TTC549 (cell line): Measurements from ENCODE around the gene TTC16.
"Not testable (repeated sequence)": the region's sequence is repeated elsewhere in the genome, so short reads cannot be mapped to it uniquely, and the experiment has no call there.

Source experiments
- FAIRE-seq: peaks from 2 replicates; lab custom pipeline; 2012; peaks lifted over from hg19 to GRCh38; lab: Jason Lieb, UNC

Gene TTC16

GRCh38 chr9:127741831-127742434 is 26.1 kb downstream of the TTC16 start:
- FAIRE-seq: no peak

GRCh38 chr9:127742435-127743088 is 26.7 kb downstream of the TTC16 start:
- FAIRE-seq: no peak

DNA sequence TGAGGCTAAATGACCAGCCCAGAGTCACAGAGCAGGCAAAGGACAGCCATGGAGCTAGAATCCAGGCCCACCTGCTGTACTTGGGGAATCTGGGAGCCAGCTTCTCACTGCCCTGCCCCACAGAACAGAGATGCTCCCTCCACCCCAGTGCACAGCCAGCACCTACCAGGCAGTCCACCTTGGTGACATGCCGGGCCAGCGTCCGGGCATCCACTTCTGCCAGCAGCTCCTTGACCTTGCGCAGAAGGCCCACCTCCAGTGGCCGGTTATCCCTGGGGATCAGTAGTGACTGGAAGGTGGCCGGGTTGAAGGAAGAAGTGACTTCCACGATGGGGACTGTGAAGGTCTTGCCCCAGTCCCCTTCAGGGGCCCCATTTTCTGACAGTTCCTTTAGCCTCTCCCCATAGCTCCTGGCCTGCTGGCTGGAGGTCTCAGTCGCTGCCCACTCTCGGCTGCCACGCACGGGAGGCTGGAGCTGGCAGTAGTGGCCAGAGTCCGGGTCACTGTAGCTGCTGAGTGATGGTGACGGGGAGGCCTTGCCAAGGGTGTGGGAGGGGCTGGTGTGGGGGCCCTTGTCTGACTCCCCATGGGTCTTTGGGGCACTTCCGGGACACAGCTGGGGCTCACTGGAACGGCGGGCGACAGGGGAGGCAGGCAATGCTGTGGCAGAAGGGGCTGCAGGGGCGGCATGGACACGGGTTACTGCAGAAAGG is 28.7 kb downstream of the TTC16 start:
- no peak for FAIRE-seq

GRCh38 chr9:127746959-127747569 is 31.2 kb downstream of the TTC16 start:
- FAIRE-seq: no peak

DNA sequence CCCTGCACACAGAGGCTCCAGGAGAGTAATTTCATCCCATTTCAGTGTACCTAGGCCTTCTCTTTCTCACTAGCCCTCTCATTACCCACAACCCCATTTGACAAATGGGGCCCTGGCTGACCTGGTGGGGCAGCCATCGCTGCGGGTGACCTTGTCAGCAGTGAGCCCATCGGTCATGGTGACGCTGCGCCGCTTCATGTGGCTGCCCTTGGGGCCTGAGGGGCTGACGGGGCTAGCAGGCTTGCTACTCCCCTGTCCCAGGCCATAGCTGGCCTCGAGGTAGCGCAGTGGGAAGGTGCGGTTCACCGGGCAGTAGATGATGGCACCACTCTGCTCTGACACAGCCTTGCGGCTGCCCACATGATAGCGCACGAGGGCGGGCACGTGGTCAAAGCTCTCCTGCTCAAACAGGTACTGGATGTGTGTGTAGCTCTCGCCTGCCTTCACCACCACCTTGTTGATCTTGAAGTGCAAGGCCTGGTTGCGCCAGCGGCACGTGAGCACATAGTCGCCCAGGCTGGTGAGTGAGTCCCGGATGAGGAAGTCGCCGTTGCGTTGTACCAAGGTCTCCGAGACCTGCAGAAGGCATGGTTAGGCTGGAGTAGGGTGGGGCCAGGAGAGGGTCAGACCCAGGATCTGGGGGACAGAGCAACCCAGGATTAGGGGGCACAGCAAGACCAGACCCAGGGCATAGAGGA is 33.4 kb downstream of the TTC16 start:
- FAIRE-seq: no peak

DNA sequence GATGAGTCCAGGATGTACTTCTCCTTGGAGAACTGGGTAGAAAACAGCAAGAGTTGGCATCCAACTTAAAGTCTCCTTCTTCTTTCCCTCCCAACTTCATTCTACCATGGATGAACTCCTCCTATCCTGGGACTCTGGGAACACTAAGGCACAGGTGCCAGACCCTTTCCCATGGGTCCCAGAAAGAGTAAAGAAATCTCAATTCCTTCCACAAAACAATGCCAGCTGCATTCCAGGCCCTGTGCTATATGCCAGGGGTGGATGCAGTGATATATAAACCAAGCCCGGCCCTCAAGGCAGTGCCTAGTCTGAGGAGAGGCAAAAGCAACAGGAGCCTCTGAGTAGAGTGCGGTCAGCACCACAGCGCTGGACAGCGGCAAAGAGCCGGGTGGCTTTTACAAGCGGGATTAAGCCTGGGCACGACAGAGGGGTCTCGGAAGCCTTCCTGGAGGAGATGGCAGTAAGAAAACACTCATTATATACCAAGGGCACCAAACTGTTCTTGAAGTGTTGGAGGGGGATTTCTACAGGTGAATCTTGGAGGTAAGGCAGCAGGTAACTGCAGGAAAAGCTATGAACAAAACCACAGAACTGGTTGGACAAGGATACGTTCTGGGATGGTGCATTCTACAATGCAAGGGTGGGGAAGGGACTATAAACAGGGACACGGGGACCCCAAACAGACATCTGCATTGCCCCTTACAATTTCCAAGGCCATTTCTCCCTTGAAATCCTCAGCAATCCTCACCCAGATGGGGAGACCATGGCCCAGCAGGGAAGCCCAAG is 35.6 kb downstream of the TTC16 start:
- no peak for FAIRE-seq

GRCh38 chr9:127753148-127753547 is 37.3 kb downstream of the TTC16 start:
- no peak for FAIRE-seq

GRCh38 chr9:127753622-127754021 is 37.7 kb downstream of the TTC16 start:
- FAIRE-seq: no peak

DNA sequence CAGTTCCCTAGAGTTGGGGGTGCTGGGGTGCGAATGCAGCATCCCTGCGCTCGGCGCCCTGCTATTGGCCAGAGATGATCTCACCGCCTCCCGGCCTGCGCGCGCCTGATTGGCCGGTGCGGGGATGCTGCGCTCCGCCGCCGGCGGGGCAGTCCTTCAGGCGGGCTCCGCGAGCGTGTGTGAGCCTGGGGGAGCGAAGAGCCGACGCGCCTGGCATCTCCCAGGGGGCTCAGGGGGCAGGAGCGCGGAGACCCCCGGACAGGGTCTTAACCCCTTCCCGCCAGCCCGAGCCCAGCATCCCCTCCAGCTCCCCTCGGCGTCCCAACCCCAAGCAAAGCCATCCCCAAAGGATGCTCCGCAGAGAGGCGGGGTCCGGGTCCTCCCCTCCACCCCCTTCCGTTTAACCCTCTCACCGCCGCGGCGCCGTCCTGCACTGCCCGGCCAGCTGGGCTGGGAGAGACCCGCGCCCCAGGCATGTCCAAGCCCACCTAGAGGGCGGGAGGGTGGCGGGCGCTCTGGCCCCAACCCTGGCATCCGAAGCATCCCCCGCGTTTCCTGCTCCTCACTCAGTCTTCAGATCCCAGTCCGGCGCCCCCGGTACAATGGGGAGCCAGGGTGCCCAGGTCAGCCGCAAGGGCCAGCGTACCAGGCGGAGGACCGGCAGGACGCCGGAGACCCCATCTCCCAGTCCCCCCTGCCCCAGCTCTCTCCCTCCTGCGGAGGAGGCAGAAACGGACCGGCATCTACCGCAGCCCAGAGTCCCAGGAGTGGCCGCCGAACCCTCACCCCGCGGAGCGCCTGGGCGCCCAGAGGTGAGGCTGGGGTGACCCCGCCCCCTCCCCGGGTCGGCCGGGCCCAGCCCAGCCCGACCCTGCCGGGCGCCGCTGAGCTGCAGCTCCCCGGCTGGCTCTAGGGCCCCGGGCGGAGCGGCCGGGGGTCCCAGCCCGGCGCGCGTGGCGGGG is 38.5 kb downstream of the TTC16 start:
- no peak for FAIRE-seq

DNA sequence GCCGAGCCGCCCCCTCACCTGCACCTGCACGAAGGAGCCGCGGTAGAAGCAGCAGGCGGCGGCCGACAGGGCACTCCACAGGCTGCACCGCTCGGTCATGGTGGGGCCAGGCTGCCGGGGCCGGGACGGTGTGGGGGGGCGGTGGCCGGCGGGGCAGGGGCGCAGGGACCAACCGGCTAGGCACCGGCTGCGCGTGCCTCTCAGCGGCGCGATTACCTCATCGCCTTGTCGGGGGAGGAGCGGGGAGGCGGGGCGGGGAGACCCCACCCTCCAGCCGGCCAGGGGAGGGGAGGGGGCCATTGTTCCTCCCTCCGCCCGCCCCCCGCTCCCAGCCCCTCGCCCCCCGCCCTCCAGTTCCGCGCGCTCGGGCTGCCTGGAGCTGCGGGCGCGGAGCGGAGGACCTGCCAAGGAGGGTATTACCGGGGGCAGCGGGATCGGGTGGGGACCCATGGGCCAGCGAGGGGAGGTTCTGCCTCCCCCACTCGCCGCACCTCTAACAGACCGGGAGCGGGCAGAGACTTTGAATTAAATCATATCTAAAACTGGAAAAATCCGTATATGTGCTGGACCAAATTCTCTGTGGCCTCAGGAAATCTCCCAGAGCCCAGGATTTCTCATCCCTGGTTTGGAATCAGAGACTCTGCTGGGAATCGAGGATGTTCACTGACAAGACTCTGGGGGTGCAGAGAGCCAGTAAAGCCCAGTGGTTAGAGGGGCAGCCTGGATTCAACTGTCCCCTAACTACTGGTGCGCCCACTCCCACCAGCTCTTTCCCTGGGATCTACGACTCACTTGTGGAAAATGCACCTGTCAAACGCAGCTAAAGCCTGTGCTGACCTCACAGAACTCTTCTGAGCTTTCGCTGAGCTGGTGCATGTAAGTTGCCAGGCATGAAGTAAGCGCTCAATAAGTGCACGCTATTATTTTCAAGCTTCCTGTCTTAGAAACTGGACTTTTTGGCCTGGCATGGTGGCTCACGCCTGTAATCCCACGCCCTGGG is 39.5 kb downstream of the TTC16 start:
- no peak for FAIRE-seq

GRCh38 chr9:127756233-127756632 is 40.4 kb downstream of the TTC16 start:
- no peak for FAIRE-seq

- FAIRE-seq: not testable (repeated sequence)
Observed at GRCh38 chr9:127756776-127757175, 40.9 kb downstream of the TTC16 start.

DNA sequence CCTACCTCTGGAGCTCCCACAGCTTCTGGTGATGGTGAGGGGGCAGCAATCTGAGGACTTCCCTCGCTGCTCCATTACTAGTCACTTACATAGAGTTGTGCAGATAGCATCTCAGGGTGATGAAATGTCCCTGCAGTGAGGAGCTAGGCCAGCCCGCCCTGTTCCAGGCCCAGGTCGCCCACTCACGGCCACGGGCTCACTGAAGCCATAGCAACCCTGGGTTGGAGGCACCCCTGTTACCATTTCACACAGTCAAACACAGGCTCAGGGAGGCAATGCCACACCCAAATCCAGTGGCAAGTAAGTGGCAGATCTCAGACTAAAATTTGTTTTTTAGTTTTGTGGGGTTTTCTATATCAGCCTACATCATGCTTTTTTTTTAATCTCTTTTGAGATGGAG is 43.0 kb downstream of the TTC16 start:
- no peak for FAIRE-seq

GRCh38 chr9:127761061-127761460 is 45.2 kb downstream of the TTC16 start:
- FAIRE-seq: no peak

- no peak for FAIRE-seq
Observed at GRCh38 chr9:127761491-127761956, 45.6 kb downstream of the TTC16 start.

DNA sequence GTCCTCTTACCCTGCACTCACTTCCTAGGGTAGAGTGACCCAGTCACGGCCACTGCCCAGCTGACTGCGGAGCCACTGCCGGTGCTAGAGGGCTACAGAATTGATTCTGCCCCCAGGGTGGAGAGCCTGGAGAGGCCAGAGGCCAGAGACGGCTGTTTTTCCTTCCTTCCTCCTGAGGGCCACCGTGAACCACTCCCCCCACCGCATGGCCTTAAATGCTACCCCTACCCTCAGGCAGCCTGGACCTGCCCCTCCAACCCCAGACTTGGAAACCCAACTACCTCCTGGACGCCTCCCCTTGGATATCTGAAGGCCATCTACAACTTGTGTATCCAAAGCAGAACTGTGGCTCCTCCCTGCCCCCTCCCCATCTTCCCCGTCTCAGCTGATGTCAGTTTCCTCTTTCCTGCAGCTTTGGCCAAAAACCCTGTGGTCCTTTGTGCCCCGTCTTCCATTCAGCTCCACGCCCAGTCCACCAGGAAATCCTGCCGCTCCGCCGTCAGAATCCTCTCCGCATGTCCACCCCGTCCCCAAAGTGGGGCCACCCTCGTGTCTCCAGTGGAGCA is 46.3 kb downstream of the TTC16 start:
- FAIRE-seq: no peak

DNA sequence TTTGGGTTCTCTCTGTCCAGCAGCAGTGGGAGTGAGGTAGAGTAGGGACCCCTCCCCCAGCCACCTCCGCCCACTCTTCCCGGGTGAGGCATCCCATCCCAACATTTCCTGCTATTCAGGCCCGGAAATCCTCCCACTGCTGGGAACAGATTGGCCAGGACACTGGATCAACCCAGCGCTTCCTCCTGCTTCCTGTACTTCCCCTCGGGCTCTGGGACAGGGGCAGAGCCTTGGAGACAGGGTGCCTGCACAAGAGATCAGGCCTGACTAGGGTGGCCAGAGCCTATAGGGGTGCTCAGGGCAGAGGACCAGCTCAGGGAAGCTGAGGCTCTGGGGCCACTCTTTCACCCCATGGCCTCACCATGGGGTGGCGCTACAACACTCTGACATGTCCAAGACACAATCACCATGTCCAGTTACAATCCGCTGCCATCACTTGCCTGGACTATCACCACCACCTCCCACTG is 48.1 kb downstream of the TTC16 start:
- FAIRE-seq: no peak

DNA sequence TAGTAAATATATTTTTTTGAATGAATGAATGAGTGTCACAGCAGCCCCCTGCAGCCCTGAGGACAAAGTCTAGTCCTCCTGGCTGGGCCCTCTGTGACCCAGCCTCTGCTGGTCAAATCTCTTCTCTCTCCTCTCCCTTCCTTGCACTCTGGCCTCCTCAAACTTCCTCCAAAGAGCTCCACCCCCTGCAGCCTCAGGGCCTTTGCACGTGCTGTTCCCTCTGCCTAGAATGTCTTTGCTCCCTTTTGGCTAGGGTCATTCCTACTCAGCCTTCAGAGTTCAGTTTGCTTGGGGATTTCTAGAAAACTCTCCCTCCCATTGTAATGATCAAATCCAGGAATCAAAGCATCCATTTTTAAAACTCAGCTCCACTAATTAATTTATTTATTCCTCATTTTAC is 49.5 kb downstream of the TTC16 start:
- no peak for FAIRE-seq

GRCh38 chr9:127767410-127767809 is 51.5 kb downstream of the TTC16 start:
- FAIRE-seq: no peak
